Stimulated activated CD8-positive, alpha-beta memory T cell treated with anti-CD3 and anti-CD28 coated beads, Interleukin-2, amount 100 ng/mL, for 1 hour (primary cell): ENCODE measurements around the gene ITPR3.
A peak's percentile ranks its signal among the peaks of the same experiment; 100 is the strongest.

Experiments
- DNase-seq, 2 donors: peaks; one replicate each; pipeline ENCODE4 v3.0.0-alpha.2; 2020; ENCODE audit warnings: low read depth in 2 of 2

ITPR3 gene

GRCh38 chr6:33620856-33621710 lies at the start of gene ITPR3:
TSS of gene ITPR3 (plus strand) at chr6:33621322. CDS start at chr6:33621603, 281 bp downstream.
- DNase-seq = peak; percentile 42 to 57

DNA sequence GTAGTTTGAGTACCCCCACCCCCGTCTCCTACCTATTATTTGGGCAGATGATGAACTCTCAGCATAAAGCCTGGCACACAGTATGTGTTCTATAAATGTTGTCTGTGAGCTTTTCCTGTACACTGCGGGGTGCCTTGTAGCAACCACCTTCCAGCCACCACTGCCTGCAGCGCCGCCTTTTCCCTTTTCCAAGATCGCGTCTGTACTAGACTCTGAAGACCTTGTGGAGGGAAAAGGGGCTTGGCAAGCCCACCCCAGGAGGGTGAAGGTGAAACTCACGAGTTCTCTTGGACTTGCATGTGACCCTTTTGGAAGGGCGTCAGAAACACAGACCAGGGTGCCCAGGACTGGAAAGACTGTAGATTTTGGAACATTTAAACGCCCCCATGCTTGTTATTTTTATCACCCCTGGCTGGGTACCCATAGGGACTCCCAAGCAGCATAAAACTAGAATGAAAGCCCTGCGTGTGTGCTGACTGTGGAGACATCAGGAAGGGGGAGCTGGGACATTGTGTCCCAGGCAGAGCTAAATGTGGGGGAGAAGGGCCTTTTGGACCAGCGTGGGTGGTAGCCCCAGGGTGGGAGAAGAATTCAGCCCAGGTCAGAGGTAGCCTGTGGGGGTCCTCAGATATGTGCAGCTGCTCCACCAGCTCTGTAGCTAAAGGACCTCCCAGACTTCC lies 49.3 kb upstream of the ITPR3 start:
- DNase-seq = no peak

GRCh38 chr6:33575211-33575610 lies 45.9 kb upstream of the ITPR3 start:
- no peak for DNase-seq

- no peak for DNase-seq
Measured at GRCh38 chr6:33576668-33577067, 44.5 kb upstream of the ITPR3 start.

GRCh38 chr6:33577106-33577535 lies 44.0 kb upstream of the ITPR3 start:
- no peak for DNase-seq

DNA sequence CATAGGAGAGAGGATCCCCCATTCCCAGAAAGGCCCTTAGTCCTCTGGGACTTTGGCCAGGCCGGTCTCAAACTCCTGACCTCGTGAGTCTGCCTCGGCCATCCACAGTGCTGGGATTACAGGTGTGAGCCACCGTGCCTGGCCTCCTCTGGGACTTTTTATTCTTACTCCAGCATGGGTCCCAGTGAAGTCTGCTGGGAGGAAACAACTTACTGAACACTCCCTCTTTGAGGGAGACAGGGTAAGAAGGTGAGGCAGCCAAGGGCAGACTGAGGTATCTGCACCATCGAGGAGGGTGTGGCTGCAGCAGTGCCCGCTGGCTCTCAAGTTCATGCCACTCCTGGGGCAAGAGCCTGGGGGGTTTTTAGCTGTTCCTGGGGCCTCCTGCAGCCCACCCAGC lies 43.4 kb upstream of the ITPR3 start:
- DNase-seq = no peak

GRCh38 chr6:33578164-33578563 lies 43.0 kb upstream of the ITPR3 start:
- DNase-seq = no peak

GRCh38 chr6:33578588-33579011 lies 42.5 kb upstream of the ITPR3 start:
- no peak for DNase-seq

DNA sequence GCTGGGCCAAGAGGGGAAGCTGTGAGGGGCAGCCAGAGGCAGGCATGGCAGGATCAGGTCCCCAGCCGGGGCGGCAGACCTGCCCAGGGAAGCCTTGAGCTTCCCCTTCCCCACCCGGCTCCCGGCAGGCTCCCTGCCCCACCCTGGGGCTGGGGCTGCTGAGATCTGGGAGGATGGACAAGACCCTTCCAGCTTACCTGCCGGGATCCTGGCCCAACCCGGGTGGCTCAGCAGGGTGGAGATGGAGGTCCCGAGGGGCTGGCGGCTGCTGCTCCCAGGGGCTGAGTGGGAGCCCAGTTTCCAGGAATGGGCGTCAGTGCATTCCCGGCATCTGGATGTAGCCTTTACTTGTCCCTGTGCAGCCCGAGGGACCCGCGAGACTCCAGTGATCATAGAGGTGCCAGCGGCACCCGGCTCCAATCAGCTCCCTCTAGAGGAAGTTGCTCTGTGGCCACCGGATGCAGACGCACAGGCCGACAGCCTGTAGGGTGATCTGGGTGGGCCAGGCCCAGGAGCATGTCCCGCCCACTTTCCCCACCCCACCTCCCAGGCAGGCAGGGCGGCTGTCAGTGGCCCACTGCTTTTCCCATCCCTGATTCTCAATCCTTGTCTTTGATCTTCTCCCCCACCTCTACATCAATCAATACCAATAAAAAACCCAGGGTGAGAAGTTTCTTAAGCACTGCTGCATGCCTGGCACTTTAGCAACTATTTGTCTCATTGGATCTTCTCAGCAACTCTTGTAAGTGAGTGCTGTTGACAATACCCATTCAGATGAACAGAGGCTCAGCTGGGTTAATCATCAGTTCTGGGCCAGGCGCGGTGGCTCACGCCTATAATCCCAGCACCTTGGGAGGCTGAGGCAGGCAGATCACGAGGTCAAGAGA lies 41.1 kb upstream of the ITPR3 start, which contains the start of gene BAK1:
TSS of gene BAK1 (minus strand) at position 449 of the 887 bp plus-strand sequence. CDS start 2,672 bp downstream, outside the sequence.
- peak; percentile 68 to 71 for DNase-seq

GRCh38 chr6:33581186-33581585 lies 39.9 kb upstream of the ITPR3 start:
- DNase-seq = no peak

DNA sequence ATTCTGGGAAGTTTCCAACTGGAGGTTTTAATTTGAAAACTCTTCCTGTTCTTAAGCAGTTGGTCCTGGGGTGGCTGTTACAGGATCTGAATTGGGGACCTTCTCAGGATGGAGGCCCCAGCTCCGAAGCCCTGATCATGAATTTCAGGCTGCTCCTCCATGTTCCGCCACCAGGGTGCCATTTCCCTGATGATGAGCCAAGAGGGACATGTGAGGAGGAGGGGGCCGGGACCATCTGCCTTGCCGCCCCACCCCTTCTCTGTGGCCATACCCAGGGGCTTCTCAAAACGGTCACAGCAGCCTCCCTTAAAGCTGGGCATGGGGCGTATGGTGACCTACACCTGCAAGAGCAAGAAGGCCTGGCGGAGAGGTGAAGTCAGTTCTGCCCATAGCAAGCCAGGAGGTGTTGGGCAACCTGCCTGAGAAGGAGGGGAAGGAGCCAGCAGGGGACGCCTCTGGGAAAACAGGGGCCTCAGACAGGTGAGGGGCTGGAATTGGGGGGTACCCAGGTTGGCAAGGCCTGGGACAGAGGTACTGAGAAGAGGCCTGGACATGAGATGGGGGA lies 37.4 kb upstream of the ITPR3 start:
- DNase-seq = no peak

DNA sequence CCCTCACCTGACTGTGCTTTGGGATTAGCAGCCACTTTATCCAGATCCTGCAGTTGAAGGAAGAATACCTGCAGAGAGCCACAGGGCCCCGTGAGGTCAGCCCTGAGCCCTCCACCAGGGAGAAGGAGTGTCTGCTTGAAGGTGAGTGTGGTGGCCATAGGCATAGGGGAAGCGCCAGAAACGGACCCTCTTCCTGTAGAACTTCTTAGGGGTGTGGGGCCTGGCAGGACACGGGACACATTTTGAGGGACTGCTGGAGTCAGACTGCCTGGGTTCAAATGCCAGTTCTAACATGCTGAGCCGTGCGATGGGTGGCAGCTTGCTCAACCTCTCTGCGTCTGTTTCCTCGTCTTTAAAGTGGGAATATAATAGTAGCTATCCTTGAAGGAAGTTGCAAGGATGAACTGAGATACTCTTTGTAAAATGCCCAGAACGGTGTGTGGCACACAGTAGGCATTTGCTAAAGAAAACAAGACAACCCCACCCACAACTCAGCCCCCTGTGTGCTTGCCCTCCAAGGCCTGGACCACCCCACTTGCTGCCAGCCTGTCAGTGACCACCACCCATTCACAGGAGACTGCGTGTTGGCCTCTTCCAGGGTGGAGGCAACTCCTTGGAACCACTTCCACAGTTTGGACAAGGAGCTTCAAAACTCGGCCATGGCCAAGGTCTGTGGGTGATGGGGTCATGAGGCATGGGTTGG lies 36.3 kb upstream of the ITPR3 start:
- DNase-seq = no peak

GRCh38 chr6:33585403-33586107 lies 35.6 kb upstream of the ITPR3 start:
- peak; percentile 76 to 81 for DNase-seq

DNA sequence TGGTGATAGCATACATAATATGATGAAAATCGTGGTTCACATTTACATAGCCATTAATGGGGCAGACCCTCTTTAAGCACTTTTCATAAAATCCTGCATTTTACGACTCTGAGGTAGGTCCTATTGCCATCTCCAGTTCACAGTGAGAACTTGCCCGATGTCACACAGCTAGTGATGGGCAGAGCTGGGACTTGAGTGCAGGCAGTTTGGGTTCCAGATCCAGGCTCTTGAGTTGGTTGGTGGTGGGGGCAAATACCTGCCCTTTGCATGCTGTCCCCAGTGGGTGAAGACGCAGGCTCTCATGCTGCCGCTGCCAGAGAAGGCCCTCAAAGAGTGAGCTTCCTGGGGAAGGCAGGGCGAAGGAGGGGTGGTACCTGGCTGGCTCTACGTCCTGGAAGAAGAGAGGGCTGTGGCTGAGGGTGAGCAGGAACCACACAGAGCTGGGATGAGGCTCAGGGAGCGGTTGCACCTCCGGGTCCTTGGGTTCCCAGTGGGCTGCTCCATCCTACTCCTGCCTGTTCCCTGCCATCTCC lies 34.9 kb upstream of the ITPR3 start:
- DNase-seq = no peak

GRCh38 chr6:33587529-33587928 lies 33.6 kb upstream of the ITPR3 start:
- DNase-seq = no peak

DNA sequence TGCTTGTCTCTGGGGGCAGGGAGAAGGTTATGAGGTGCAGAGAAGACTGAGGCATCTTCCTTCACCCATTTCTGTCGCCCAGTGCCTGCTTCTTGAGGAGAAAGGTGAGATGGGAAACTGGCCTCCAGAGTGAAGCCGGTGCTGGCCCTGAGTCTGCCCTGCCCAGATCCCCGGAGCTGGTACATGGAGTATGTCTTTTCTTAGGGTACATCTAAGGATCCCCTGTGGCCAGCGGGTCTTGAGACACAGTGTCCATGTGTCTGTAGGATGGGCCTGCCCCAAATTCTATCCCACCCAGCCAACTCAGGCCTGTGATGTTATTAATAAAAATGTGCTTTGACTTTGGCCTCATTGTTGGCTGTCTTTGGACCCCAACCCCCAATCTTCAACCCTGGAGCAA lies 32.2 kb upstream of the ITPR3 start:
- no peak for DNase-seq

GRCh38 chr6:33589392-33589730 lies 31.8 kb upstream of the ITPR3 start:
- DNase-seq = no peak

DNA sequence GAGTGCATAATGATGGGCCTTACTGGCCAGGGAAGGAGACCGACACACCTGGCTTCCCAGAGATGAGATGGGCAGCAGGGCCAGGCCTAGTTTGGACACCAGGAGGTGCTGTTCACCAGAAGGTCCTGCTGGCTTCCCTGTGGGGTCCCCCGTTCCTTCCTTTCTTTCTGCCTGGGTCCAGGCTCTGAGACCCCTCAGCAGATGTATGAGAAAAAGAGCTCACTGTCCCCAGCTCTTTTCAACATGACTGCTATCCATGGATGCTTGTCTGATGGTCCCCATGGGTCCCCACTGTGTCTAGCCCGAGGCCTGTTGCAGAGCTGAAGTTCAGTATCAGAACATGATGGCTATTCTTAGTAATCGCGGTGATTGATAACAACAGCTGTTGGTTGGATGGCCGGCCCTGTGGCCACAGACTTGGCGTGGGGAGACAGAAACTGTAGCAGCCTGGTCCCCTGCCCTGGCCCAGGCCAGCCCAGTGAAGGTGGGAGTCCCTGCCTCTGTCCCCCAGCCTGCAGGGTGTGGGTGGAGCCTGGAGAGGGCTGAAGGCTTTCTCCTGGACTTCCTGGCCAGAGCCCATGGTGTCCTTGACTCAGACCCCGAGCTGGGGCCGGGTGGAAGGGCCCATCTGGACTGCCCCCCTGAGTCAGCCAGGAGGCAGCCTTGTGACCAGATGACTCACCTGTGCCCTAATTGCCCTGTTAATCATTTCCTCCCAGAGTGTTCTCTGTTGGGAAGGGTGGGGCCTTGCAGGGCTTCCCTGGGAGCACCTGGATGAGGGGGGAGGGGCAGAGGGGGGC lies 31.2 kb upstream of the ITPR3 start:
- no peak for DNase-seq

DNA sequence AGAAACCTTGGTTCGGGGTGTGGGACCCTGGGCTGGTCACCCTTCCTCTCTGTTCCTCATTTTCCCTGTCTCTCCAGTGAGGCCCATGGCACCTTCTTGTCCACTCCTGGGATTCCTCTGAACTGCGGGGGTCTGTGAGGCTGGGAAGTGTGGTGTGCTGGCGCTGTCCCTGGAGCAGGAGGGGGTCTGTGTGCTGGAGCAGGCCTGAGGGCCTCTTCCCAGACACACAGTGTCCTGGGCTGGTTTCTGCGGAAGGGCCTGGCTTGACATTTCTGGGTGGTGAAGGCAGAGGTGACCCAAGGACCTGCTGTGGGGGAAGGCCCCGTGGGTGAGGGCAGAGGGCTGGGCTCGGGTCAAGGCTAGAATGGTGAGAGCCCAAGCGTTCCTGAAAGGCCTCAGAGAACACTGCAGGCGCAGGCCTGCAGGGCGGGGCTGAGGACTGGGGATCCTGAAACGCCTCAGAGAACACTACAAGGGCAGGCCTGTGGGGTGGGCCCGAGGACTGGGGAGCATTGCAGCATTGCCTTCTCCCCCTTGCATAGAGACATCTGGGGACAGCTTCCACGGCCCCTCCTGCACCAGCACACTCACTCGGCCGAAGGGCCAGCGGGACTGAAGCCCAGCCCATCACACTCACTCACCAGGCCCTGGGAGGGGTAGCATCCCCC lies 30.5 kb upstream of the ITPR3 start:
- no peak for DNase-seq
